RWPE1 (cell line): ENCODE results near the gene METTL25B.

ENCODE experiments used
- CTCF ChIA-PET: fragments of 350-600 bp; sonication (Branson Sonifier 250); formaldehyde crosslinking; extraction: SDS; loops from one replicate; lab custom pipeline; 2021; lab: Yijun Ruan, JAX
- POLR2A ChIA-PET: fragments of 400-600 bp; formaldehyde crosslinking; extraction: SDS; loops from one replicate; lab custom pipeline; 2020; ENCODE audit warnings: antibody characterized with exemption; ENCODE audit not compliant: low non-redundant PET; lab: Yijun Ruan, JAX
- DNase-seq: peaks from one replicate; pipeline ENCODE4 v3.0.0; 2012; ENCODE audit warnings: low spot score
- H3K27ac ChIP-seq: fragments of 450-650 bp; 2 replicates; pipeline ENCODE4 v1.5.1; 2017
- CTCF ChIP-seq: fragments of 450-650 bp; conservative IDR thresholded peaks from 2 replicates; pipeline ENCODE4 v1.5.1; 2017; ENCODE audit warnings: low read depth, mild to moderate bottlenecking

Gene METTL25B

DNA sequence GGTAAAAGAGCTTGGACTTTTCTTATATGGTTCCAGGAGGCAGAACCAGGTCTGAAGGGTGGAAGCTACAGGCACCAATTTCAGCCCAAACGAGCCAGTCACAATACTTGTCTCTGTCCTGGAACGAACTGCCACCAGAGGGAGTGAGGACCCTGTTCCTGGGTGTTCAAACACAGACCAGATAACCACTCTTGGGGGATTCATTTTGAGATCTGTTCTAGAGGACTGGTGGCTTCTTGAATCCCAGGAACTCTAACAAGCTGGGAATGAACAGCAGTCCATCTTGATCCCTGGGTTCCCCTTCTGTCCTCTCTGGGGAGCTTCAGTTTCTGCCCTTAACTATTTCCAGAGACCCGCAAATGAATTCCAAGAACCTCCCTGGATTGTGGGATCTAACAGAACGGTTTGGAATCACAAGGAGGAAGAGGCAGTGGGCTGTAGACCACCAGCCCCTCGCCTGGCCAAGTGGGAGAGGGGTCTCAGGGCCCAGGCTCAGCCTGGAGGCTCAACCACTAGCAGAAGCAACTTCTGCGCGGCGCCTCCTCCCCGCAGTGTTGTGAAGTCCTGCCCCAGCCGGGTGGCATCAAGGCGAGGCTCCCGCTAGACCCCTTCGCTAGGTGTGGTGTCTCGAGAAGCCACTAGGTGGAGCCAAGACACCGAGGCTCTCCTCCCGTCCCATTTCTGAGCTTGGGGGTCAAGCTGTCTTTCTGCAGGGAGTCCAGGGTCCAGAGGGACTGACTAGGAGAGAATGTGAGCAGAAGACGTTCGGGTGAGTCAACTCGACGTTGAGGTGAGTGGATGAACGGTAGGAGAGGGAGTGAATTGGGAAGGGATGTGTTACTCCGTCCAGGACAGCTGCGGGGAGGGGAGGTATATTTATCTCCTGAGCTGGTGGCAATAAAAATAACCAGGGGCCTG lies 39.0 kb upstream of the METTL25B start:
- CTCF ChIA-PET: interaction anchor here (0.5 to 9.5 kb wide), 29 partner anchors 10 to 238 kb away, joined by 3 to 225 read pairs (median 5); partner anchors contain the start of genes CRABP2, ISG20L2, METTL25B and NES
- DNase-seq: peak; percentile 83
- peak; percentile 88 for TF ChIP-seq CTCF
- POLR2A ChIA-PET: interaction anchor here (0.5 to 2.4 kb wide), 2 partner anchors 37 to 62 kb away, joined by 3 to 10 read pairs; partner anchors contain the start of gene HDGF
- peak overlapping the region; percentile 82 for H3K27ac ChIP-seq

GRCh38 chr1:156689953-156690674 lies 38.2 kb upstream of the METTL25B start:
- CTCF ChIA-PET: interaction anchor here (0.5 to 9.5 kb wide), 27 partner anchors 9 to 238 kb away, joined by 3 to 225 read pairs (median 5); partner anchors contain the start of genes CRABP2, ISG20L2, METTL25B and NES
- no peak for TF ChIP-seq CTCF
- DNase-seq: no peak
- POLR2A ChIA-PET: interaction anchor here (2.4 kb wide), 1 partner anchor 36 kb away, joined by 10 read pairs; no protein-coding TSS in a partner anchor
- H3K27ac ChIP-seq: peak overlapping the region; percentile 82

- TF ChIP-seq CTCF: no peak
- POLR2A ChIA-PET: interaction anchor here (2.4 kb wide), 1 partner anchor 35 kb away, joined by 10 read pairs; no protein-coding TSS in a partner anchor
Observed at GRCh38 chr1:156690675-156691036, 37.6 kb upstream of the METTL25B start.

GRCh38 chr1:156691191-156691590 lies 37.1 kb upstream of the METTL25B start:
- peak overlapping the region; percentile 82 for H3K27ac ChIP-seq
- POLR2A ChIA-PET: interaction anchor here (0.6 to 1.5 kb wide), 2 partner anchors 14 to 69 kb away, joined by 3 to 5 read pairs; partner anchors contain the start of gene CRABP2
- no peak for DNase-seq
- CTCF ChIA-PET: interaction anchor here (0.6 to 9.5 kb wide), 5 partner anchors 17 to 199 kb away, joined by 3 to 225 read pairs (median 6); partner anchors contain the start of genes CRABP2, HAPLN2, ISG20L2 and METTL25B
- TF ChIP-seq CTCF: no peak

More at GRCh38 chr1:156690675-156691036, 37.6 kb upstream of the METTL25B start:
- peak overlapping the region; percentile 82 for H3K27ac ChIP-seq
- CTCF ChIA-PET: interaction anchor here (0.6 to 9.5 kb wide), 8 partner anchors 13 to 167 kb away, joined by 3 to 225 read pairs (median 6); partner anchors contain the start of genes CRABP2, HAPLN2, ISG20L2 and METTL25B
- no peak for DNase-seq

- peak; percentile 68 for DNase-seq
- POLR2A ChIA-PET: interaction anchor here (0.6 to 1.5 kb wide), 3 partner anchors 13 to 1371 kb away, joined by 3 to 5 read pairs (median 3); partner anchors contain the start of genes CRABP2 and RUSC1
- CTCF ChIA-PET: interaction anchor here (0.5 to 9.5 kb wide), 5 partner anchors 8 to 201 kb away, joined by 3 to 225 read pairs (median 6); partner anchors contain the start of genes CRABP2, ISG20L2 and METTL25B
- TF ChIP-seq CTCF: no peak
- peak overlapping the region; percentile 82 for H3K27ac ChIP-seq
Observed at GRCh38 chr1:156691665-156692440, 36.4 kb upstream of the METTL25B start.
